Measurements from ENCODE around the gene NSUN6. TPM values are rescaled to one million over a fixed set of nuclear protein-coding genes. Genes with fewer than 3 reads are reported as not detected.

The NSUN6 gene
- total RNA-seq, 1 donor from 2014 or later = 14.3 TPM

DNA sequence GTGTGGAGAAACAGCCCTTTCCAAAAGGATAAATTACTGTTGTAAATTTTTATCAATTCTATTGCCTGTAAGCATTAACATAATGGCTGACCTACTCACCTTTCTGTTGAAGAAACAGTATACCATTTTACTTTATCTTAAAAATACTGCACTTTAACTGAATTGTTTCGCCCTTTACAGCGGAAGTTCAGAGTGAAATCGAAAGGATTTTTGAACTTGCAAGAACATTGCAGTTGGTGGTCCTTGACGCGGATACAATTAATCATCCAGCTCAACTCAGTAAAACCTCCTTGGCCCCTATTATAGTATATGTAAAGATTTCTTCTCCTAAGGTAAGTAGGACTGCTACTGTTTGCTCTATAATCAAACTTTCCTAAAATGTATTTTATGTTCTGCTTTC is 117.5 kb downstream of the NSUN6 start:
- no peaks in the 10 kb centered on the region for H3K27me3 Mint-ChIP-seq
- peaks cover 4% of the 10 kb centered on the region for H3K9me3 Mint-ChIP-seq
- H3K36me3 Mint-ChIP-seq = peaks cover 24% of the 10 kb centered on the region
- peaks cover 5% of the 10 kb centered on the region for H3K4me1 Mint-ChIP-seq (ENCODE audit: unreplicated experiment)
- H3K27ac Mint-ChIP-seq = no peak overlapping the region
- DNase-seq (ENCODE audit: extremely low spot score, unreplicated experiment) = no peak
- H3K4me3 Mint-ChIP-seq = no peak overlapping the region
- TF ChIP-seq, protein P1, sequence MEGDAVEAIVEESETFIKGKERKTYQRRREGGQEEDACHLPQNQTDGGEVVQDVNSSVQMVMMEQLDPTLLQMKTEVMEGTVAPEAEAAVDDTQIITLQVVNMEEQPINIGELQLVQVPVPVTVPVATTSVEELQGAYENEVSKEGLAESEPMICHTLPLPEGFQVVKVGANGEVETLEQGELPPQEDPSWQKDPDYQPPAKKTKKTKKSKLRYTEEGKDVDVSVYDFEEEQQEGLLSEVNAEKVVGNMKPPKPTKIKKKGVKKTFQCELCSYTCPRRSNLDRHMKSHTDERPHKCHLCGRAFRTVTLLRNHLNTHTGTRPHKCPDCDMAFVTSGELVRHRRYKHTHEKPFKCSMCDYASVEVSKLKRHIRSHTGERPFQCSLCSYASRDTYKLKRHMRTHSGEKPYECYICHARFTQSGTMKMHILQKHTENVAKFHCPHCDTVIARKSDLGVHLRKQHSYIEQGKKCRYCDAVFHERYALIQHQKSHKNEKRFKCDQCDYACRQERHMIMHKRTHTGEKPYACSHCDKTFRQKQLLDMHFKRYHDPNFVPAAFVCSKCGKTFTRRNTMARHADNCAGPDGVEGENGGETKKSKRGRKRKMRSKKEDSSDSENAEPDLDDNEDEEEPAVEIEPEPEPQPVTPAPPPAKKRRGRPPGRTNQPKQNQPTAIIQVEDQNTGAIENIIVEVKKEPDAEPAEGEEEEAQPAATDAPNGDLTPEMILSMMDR (conservative IDR thresholded peaks at IDR 0.05) = no peak

GRCh38 chr10:18532881-18533535 is 118.4 kb downstream of the NSUN6 start:
- TF ChIP-seq, protein P1 (conservative IDR thresholded peaks at IDR 0.05) = no peak
- no peak overlapping the region for H3K4me3 Mint-ChIP-seq
- peaks cover 24% of the 10 kb centered on the region for H3K36me3 Mint-ChIP-seq
- no peak overlapping the region for H3K27ac Mint-ChIP-seq
- no peak for DNase-seq (ENCODE audit: extremely low spot score, unreplicated experiment)
- H3K27me3 Mint-ChIP-seq = no peaks in the 10 kb centered on the region
- H3K9me3 Mint-ChIP-seq = peaks cover 4% of the 10 kb centered on the region
- peaks cover 5% of the 10 kb centered on the region for H3K4me1 Mint-ChIP-seq (ENCODE audit: unreplicated experiment)

- DNase-seq (ENCODE audit: extremely low spot score, unreplicated experiment) = no peak
- H3K9me3 Mint-ChIP-seq = peaks cover 4% of the 10 kb centered on the region
- H3K27ac Mint-ChIP-seq = no peak overlapping the region
- no peak overlapping the region for H3K4me3 Mint-ChIP-seq
- TF ChIP-seq, protein P1 (conservative IDR thresholded peaks at IDR 0.05) = no peak
- H3K36me3 Mint-ChIP-seq = peaks cover 17% of the 10 kb centered on the region
- no peaks in the 10 kb centered on the region for H3K27me3 Mint-ChIP-seq
- peaks cover 2% of the 10 kb centered on the region for H3K4me1 Mint-ChIP-seq (ENCODE audit: unreplicated experiment)
Measured at GRCh38 chr10:18528292-18528691, 123.1 kb downstream of the NSUN6 start.

DNA sequence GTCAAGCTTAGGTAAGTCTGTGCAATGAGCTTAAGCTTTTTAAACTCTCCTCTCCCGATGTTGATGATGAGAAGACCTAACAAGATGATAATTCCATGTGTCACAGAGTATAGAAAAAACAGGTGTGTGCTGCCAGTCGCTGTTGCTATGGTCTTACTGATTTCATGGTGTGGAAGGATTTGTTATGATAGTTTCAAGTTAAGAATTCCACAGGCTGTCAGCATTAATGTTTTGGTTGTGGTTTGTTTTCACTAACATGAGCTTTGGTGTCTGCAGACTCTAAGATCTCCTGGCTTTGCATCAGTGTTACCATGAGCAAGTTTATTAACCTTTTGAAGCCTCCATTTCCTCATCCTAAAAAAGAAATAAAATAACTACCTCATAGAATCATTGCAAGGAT is 123.7 kb downstream of the NSUN6 start:
- Mint-ChIP-seq H3K27ac (no peak overlapping the region), H3K27me3 (no peaks in the 10 kb centered on the region)

GRCh38 chr10:18523858-18524257 is 127.5 kb downstream of the NSUN6 start:
- TF ChIP-seq, protein P1 (conservative IDR thresholded peaks at IDR 0.05) = no peak
- DNase-seq (ENCODE audit: extremely low spot score, unreplicated experiment) = no peak
- peaks cover 3% of the 10 kb centered on the region for H3K4me1 Mint-ChIP-seq (ENCODE audit: unreplicated experiment)
- H3K27ac Mint-ChIP-seq = peak overlapping the region; percentile 2
- no peaks in the 10 kb centered on the region for H3K27me3 Mint-ChIP-seq
- H3K9me3 Mint-ChIP-seq = no peaks in the 10 kb centered on the region
- H3K4me3 Mint-ChIP-seq = no peak overlapping the region
- H3K36me3 Mint-ChIP-seq = peaks cover 3% of the 10 kb centered on the region

More for the DNA sequence above, 123.7 kb downstream of the NSUN6 start:
- H3K36me3 Mint-ChIP-seq = peaks cover 17% of the 10 kb centered on the region
- no peak for DNase-seq (ENCODE audit: extremely low spot score, unreplicated experiment)
- peaks cover 4% of the 10 kb centered on the region for H3K9me3 Mint-ChIP-seq
- TF ChIP-seq, protein P1 (conservative IDR thresholded peaks at IDR 0.05) = no peak
- H3K4me3 Mint-ChIP-seq = no peak overlapping the region
- peaks cover 3% of the 10 kb centered on the region for H3K4me1 Mint-ChIP-seq (ENCODE audit: unreplicated experiment)
